GM21526 (cell line): ENCODE measurements around the gene WDR33.

Source experiments
- ATAC-seq: cut with Tn5 transposase; IDR thresholded peaks from one replicate; pipeline ENCODE4 v1.9.1; 2021; ENCODE audit warnings: moderate library complexity; ENCODE audit not compliant: unreplicated experiment, low FRiP score

The WDR33 gene

DNA sequence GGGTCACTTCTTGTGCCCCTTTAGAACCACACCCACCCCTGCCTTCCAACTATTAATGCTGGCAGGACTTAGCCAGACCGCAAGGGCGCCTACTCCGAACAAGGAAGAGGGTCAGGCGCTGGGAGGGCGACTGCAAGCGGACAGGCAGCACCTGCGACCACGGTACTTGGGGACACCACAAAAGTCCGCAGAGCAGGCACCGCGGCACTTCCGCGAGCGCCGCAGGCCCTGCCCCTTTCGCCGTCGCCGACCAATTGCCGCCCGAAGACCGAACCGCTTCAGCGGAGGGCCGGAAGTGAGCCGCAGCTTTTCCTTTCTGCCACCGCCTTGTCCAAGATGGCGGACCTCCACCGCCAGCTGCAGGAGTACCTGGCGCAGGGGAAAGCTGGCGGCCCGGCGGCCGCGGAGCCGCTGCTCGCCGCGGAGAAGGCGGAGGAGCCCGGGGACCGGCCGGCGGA is 109.7 kb downstream of the WDR33 start, which contains the start of gene SFT2D3:
TSS of gene SFT2D3 (plus strand) at position 305 of the 458 bp plus-strand sequence. CDS start at position 337, 32 bp downstream.
- peak; percentile 64 for ATAC-seq

GRCh38 chr2:127700527-127701192 is 110.3 kb downstream of the WDR33 start:
- peak; percentile 63 for ATAC-seq

GRCh38 chr2:127698553-127699355 is 112.2 kb downstream of the WDR33 start:
- ATAC-seq: no peak

- no peak for ATAC-seq
Observed at GRCh38 chr2:127697482-127698180, 113.3 kb downstream of the WDR33 start.

DNA sequence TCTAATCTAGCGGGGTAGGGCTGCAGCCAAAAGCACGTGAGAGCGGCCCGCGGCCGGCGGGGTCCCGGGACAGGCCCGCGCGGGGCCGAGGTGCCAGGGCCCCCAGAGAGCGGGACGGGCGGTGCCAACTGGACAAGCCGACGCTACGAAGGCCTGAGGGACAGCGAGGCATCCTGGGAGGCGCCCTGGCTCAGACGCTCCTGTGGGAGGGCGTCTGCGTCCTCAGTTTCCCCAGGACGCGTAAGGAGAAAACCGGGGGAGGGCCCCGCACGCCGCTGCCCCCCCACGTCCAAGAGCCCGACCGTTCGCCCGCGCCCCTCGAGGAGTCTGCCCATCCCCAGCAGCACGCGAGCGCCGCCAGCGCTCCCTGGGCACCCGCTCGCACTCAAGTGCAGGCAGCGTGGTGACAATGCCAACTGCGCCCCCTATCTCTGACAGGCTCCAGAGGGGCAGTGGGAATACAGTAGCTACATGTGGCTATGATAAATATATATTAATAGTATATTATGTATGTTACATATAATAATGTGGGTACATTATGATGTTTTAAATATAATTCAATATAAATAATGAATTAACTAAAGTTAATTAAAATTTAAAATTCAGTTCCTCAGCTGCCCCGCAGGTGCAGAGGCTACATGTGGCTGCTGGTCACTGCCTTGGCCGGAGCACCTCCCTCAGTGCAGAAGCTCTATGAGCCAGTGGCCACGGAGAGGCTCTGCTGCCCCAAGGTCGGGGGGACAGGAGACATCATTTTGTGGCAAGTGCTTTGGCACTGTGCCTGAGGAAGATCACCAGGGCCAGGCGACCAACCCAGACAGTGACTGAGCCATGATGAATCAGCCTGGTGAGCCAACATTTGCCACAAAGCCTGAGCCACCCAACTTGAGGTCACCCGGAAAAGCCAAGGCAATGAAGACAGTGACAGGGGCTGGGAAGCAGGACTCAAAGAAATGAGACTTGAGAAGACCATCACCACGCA is 115.2 kb downstream of the WDR33 start:
- no peak for ATAC-seq

DNA sequence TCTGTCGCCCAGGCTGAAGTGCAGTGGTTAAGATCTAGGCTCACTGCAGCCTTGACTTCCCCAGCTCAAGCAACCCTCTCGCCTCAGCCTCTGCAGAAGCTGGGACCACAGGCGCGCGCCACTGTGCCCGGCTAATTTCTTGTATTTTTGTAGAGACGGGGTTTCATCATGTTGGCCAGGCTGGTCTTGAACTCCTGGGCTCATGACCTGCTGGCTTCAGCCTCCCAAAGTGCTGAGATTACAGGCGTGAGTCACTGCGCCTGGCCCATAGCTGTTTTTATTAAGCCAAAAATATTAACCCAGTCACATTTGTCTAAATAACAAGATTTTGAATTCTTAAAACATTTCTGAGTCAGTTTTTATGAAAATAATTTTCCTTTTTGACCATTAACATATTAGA is 116.0 kb downstream of the WDR33 start:
- no peak for ATAC-seq

- no peak for ATAC-seq
Observed at GRCh38 chr2:127690696-127691095, 120.3 kb downstream of the WDR33 start.

DNA sequence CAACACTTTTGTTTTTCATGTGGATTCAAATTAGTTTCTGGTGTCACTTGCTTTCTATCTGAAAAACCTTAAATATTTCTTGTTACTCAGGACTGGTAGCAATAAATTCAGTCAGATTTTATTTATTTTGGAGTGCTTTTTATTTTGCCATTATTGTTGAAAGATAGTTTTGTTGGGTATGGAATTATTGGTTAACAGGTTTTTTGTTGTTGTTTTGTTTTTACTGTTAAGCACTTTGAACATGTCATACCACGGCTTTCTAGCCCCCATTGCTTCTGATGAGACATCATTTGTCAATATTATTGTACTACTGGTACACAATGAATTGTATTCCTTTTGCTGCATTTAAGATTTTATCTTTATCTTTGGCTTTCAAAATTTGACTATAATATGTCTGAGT is 122.6 kb downstream of the WDR33 start:
- ATAC-seq: no peak

DNA sequence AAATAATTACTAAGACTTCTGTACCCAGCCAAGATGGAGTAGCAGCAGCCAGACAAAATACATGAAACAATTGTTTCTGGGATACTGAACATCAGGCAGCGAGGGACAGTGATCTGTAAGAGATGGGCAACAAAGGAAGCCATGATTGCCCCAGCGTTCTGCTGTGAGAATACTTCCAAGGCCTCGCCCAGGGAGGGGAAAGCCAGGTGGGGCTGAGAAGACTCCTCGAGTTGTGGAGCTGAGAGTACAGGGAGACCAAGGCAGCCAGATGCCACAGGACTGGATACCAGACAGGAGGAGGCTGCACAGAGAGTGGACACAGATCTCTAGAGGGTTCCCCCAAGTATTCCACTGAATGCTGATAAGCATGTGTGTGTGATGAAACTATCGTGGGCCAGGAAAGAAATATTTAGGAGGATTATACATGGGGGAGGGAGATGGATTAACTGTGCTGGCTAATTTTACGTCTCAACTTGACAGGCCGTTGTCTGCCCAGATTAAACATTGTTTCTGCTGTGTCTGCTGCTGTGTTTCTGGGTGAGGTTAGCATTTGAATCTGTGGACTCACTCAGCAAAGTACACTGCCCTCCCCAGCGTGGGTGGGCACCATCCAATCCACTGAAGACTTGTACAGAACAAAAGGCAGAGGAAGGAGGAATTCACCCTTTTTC is 125.4 kb downstream of the WDR33 start:
- ATAC-seq: no peak

- no peak for ATAC-seq
Observed at GRCh38 chr2:127683757-127684156, 127.2 kb downstream of the WDR33 start.

DNA sequence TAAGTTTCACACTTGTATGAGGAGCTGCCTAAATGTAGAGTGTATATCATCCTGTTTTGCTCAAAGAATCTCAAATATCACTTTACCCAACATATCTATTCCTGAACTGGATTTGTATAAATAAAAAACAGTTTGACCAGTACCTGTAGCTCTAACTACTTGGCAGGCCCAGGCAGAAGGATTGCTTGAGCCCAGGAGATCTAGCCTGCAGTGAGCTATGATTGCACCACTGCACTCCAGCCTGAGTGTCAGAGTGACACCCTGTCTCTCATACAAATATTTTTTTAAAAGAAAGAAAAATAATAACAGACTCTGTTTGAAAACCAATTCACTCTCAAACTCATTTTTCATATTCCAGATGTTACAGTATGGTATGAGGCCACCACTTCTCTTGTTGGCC is 127.9 kb downstream of the WDR33 start:
- no peak for ATAC-seq

DNA sequence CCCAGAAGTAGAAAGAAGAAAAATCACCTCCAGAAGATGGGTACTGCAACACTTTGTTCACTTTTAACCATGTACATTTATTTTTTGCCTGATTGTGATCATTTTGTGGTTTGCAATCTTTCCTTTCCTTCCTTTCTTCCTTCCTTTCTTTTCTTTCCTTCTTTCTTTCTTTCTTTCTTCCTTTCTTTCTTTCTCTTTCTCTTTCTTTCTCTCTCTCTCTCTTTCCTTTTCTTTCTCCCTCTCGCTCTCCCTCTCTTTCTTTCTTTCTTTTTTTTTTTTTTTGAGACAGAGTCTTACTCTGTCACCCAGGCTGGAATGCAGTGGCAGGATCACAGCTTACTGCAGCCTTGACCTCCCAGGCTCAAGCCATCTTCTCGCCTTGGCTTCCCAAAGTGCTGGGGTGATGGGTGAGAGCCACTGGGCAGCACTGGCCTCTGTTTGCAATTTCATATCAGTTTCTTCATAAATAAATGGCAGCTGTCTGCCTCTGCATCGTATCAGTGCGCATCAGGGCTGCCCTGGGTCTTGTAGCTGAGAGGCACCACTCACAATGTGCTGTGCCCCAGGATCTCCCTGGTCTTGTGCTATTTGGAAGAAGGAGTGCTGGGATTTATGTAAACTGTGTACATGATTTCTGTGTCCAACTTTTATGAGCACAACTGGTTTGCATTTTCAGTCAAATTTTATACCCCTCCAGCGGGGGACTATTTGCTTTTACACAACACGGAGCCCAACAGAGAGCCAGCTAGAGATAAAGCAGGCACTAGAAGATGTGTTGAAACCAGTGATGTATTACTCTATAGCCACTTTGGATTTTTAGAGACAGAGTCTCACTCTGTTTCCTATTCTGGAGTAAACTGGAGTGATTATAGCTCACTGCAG is 128.8 kb downstream of the WDR33 start:
- ATAC-seq: no peak

DNA sequence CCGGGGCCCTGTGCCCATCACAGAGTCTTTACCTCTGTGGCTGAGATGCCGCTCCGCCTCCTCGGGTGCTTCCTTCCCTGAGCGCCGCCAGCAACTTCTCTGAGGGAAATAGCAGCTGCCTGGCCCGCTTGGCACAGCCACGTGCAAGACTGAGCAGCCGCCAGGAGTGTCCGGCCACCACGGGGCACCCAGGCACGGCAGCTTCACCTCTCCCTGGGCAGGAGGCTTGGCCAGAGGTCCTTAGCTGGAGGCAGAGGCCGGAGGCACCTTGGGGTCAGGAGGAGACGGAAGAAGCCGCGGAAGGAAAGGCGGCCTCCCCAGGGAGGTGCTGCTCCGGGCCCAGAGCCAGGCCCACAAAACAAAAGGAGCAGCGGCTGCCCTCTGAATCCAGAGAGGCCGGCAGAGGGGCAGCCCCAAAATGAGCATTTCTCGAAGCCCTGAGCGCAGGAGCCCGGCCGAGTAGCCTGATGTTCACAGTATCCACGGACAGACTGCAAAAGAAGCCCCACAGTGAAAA is 129.6 kb downstream of the WDR33 start:
- ATAC-seq: no peak

GRCh38 chr2:127680706-127681287 is 130.2 kb downstream of the WDR33 start:
- ATAC-seq: no peak

DNA sequence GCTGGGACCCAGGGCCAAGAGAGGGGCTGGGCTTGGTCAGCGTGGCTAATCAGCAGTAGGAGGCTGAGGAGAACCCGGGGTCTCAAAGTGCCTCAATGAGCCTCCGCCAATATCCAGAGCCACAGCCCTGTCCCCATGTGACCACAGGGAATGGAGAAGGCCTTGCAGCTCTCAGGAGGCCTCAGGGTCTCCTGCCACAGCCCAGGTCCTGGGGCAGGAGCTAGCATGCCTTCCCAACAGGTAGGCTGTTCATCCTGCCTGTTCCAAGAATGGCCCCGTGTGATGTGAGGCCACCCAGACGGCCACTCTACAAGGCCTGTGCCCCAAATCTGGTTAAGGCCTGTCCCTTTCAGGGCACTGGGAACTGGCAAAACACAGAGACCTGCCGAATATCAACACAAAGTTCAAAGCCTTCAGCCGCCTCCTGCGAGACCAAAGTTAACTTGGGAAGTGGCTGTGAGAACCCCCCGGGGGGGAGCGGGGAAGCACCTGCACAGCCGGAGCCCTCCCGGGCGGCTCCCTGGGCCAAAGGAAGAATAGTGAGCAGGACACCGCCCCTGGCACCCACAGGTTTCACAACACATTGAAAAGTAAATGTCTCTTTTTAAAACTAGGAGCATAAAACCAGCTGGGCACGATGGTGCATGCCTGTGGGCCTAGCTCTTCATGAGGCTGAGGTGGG is 131.2 kb downstream of the WDR33 start:
- no peak for ATAC-seq

- ATAC-seq: no peak
Observed at GRCh38 chr2:127678991-127679390, 132.0 kb downstream of the WDR33 start.

- ATAC-seq: no peak
Observed at GRCh38 chr2:127678531-127678930, 132.4 kb downstream of the WDR33 start.
